Anterior cingulate cortex (tissue), 58 donors: Measurements from ENCODE around the gene CDH4.
A peak's percentile ranks its signal among the peaks of the same experiment; 100 is the strongest.

Experiments used
- DNase-seq, 58 donors: peaks; one replicate each; lab custom pipeline; 2025; lab: John Stamatoyannopoulos, UW

CDH4 gene

DNA sequence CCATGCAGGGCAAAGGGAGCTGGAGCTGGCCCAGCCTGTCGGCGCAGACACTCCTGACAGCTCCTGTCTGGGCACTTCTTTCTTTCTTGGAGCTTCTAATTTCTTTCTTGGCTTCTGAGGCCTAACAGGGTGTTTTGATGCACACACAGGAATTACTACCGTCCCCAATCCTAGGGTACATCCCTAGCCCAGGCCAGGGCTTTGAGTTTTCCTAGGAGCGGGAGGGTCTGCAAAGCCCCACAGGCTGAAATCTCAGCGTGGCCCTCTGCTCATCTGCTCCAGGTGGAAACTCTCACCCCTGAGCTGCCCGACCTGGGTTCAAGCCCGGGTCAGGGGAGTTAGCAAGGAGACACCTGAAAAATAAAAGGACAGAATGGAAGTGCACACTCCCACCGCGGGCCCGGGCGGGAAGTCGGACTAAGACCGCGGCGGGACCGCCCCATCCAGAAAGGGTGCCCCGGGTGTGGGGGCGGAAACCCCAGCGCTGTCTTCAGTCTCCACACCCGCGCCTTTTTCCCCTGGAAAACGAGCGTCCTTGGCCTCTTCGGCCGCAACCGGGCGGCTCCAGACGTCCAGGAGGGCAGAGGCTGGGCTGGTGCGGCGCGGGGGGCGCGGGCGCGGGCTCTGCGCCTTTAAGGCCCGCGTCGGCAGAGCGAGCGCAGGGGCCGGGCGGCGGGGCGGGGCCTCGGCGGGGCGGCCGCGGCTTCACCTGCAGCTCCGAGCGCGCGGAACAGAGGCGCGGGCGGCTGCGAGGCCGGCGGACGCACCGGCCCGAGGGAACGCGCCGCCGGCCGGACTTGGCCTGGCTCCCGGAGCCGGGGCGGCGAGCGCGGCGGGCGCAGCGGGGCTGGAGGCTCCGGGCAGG lies at the start of gene CDH4:
CDH4 (plus strand) TSS at position 733 of the 865 bp plus-strand sequence.
- peak in 8 of 58 donors; percentile 7 to 36 (median 14) for DNase-seq

DNA sequence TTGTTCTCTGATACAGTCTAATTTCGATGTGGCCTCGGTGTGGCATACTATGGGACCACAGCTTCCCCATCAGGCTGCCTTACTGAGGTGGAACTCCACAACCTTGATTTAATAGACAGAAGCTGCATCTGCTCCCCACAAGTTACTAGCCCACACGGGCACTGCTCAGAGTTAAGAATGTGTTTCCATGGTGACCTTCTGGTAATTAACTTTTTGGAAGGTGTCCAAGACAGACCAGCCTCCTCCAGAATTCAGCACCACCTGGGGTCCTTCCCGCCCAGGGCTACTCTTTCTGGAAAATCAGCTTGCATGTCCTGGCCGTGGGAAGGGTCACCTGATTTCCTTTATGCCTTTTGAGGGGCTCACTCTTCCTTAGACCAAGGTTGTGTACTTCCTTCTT lies 48.7 kb upstream of the CDH4 start:
- DNase-seq: peak in 4 of 58 donors; percentile 1 to 12 (median 4)

DNA sequence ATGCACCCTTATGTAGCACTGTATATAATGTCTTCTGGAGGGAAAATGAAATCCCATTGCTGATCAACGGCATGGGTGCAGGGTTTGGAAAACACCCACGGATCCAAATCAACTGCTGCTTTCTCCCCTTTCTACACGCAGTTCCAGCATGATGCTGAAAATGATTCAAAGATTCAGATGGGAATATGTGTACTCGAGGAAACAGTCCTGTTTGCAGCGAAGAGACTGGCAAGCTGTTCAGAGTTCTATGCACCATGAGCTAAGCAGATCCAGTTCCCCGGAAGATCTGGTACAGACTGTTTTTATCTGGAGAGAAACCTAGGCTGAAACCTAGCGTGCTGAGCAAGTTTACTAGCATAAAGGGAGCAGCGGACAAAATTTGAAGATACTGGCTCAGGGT lies 47.9 kb upstream of the CDH4 start:
- DNase-seq: peak in 19 of 58 donors; percentile 1 to 70 (median 24)

DNA sequence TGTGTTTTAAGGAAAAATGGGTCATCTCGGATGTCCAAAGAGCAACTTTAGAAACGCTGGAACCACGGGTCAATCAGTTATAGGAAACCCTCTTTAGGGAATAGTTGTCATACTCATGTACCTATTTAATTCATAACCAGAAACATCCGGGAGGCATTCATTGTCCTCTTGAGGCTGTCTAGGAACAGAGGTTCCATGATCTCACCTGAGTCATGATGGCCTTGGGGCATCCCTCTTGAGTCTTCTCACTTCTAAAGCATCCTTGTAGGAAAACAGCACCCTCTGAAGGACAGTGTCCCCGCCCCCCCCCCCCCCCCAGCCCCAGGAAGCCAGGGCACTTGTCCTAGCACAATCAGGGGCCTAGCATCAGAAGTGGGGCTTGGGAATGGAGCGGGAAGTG lies 46.3 kb upstream of the CDH4 start:
- DNase-seq: no peak

DNA sequence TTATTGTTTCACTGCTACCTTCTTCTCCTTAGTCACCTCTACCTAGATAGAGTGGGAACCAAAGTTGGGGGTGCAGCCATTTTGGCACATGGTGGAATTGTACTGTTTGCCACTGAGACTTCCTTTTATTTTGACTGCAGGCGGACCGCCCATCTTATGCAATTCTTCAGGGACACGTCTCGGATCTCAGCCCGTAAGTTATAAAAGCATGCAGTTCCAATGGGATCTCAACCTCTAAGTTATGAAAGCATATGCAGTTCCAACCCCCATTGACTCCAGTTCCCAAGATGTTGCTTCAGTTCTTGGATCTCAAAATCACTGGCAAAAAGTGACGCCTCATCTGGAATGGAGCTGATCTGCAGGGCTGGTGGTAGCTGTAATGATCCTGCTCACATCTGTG lies 41.2 kb upstream of the CDH4 start:
- DNase-seq: no peak

DNA sequence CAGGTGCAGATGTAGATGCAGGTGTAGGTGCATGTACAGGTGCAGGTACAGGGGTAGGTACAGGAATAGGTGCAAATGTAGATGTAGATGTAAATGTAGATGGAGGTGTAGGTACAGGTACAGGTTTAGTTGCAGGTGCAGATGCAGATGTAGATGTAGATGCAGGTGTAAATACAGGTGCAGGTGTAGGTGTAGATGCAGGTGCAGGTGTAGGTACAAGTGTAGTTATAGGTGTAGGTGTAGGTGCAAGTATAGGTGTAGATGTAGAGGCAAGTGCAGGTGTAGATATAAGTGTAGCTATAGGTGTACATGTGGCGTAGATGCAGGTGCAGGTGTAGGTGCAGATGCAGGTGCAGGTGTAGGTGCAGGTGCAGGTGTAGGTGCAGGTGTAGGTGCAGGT lies 34.2 kb upstream of the CDH4 start:
- DNase-seq: no peak

DNA sequence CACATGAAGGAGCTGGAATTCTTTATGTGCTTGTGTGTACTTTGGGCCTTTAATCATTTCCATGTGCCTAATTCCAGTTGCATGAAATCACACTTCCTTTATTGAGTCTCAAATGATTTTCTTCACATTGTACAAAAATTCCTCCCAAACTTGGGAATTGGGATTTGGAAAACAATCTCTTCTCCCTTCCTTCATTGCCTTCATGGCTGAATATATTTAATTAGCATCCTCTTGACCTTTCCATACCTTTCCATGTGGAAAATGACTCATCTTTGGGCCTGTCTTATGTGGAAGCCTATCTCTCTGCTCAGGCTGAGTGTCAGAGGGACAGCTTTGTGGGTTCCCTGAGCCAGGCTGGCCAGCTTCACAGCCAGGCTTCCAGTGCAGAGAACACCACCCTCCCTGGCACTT lies 33.0 kb upstream of the CDH4 start:
- no peak for DNase-seq

DNA sequence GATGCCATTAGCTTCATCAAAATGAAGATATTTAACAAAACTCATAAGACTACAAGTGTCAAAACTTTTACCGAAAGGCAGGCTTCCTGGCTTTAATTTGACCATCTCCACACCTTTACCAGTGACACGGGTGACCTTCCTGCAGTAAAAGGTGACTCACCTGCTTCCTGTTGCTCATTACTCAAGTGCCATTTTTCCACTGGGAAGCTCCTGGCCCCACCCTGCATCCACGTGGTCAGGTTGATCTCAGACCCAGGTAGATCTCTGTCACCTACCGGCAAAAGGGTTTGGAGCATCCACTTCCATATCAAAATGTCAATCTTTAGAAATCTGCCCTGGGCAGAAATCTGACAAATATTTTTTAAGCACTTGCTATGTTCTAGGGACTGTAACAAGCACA lies 31.9 kb upstream of the CDH4 start:
- DNase-seq: no peak

DNA sequence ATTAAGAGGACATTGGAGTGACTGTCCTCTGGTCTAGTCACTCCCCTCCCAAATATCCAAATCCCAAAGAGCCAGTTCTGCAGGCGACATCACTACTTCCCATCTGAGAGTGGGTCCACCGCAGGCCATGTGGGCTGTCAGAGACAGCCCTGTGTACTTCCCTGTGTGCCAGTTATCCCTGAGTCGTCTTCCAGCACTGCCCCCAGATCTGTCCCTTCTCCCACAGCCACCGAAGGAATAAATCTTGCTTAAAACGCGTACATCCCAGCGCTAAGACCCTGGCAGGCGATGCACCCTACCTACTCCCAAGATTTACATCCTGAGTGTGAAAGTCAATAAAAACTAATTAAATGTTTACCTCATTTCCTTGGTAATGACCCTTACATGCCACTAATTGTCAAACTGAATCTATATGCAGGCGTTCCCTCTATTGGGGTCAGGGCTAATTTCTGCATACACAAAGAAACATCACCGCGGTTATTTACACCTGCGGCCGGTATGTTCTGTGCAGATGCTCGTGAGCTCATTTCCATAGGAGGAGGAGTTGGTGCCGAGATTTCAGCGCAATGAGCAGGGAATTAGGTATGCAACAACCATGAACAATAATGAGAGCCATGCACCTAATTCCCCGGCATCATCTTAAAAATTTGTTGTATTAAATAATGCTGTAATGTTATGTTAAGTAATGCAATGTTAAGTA lies 31.3 kb upstream of the CDH4 start:
- DNase-seq: no peak

DNA sequence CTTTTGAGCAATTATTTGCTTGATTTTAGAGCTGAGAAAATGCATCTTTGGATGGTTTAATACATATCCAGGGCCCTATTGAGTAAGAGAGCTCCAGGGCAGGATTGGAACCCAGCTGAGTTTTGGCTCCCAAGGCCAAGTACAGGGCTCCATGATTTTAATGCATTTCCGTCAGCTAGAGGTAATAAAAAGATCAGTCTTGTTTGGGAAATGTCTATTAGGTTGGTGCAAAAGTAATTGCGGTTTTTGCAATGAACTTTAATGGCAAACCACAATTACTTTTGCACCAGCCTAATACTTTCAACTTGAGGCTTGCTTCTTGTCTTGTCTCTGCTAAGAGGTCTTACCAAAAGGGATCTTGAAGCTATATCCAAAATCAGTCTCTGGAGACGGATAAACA lies 29.4 kb upstream of the CDH4 start:
- DNase-seq: no peak

DNA sequence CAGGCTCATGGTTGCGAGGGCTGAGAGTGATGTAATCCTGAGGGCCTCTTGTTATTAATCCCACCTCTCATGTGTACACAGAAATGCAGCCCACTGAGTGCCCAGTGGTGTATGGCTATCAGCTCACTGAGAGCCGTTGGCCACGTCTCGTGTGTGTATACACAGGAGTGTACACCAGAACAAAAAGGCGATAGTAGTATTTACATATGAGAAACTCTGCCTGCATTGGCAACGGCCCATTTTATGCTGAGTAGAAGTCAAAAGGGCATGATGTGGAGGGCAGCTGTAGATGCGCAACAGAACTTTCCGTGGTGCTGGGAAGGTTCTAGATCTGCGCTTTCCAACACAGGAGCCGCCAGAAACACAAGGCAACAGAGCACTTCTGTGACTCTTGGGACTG lies 28.9 kb upstream of the CDH4 start:
- DNase-seq: no peak

DNA sequence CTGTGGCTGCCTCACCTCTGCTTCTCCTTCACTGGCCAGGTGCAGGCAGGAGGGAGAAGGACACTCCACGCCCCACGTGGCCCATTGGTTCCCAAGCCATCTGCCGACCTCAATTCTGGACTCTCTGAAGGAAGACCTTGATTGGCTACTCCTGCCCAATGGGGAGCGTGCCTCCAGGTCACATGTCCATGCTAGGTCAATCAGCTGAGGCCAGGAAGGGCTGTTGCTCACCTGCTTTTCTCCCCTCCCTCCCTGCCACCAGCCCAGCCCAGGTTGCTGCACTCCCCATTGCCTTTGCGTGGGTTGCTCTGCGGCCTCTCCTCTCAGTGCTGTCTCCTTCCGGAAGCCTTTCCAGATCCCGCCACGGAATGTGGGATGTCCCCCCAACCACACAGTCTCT lies 21.9 kb upstream of the CDH4 start:
- no peak for DNase-seq

DNA sequence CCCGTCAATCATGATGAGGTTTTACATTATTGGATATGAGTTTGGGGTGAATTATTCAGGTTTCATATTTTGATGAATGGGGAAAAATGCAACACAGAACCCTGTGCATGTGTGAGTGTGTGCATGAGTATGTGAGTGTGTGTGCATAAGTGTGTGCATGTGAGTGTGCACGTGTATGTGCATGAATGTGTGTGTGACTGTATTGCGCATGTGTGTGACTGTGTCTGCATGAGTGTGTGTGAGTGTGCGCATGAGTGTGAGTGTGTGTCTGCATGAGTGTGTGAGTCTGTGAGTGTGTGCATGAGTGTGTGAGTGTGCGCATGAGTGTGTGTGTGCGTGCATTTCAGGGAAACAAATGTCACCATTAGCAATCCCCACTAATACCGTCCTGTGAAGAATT lies 18.5 kb upstream of the CDH4 start:
- DNase-seq: no peak

DNA sequence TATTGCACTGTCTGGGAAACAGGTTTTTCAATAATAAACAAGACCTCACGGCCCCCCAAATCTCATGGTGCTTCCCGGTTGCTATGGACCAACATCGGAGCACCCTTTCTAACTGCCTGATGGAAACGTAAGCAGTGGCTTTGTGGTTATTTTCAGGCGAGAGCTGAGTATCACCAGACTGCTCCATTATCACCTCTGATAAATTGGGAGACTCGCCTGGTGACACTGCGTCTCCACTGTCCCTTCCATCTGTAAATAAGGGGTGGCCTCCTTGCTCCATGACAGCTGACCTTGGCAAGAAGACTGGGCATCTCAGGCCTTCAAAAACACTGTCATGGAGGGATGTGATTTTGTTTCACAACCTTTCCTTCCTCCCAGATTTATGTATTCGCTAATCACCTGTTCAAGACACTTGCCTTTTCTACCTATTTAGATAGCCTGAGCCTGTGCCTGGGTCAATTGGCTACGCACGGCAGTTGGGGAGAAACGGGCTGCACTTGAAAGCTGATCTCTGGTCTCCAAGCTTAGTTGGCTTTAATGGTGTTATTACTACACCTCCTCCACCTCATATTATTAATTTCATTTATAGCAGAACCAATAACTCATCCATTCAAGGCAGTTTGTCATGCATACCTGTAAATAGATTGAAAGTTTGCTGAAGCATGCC lies 17.7 kb upstream of the CDH4 start:
- DNase-seq: no peak

DNA sequence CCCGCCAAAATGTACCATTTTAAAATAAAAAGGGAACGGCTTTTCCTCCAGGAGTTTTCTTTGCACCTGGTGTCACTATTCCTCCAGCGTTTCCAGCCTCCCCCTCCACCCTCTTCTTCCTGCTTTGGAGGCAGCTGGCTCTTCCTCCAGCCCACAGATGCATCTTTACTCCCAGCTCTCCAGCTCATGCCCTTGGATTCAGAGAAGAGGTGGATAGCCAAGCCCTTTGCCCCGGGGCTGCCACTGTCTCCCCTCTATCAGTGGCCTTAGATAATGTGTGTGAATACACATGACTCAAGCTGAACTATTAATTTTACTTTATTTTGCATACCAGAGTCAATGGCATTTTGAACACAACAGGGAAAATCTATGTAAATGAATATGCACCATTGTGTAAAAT lies 15.3 kb upstream of the CDH4 start:
- DNase-seq: no peak

DNA sequence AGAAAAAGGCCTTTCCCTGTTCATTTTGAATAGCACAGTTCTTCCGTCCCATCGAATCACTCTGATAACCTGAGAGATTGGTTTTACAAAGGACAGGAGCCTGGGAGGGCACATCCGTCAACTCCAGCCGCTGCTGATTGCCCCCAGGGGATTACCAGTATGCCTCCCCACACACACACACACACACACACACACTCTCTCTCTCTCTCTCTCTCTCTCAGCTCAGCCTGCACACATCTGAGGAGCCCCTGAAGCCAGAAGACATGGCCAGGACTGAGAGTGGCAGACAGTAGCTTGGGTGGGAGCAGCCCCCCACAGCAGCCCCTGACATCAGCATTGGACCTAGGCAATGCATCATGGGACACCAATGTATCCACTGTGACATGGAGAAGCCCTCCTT lies 13.2 kb upstream of the CDH4 start:
- no peak for DNase-seq

DNA sequence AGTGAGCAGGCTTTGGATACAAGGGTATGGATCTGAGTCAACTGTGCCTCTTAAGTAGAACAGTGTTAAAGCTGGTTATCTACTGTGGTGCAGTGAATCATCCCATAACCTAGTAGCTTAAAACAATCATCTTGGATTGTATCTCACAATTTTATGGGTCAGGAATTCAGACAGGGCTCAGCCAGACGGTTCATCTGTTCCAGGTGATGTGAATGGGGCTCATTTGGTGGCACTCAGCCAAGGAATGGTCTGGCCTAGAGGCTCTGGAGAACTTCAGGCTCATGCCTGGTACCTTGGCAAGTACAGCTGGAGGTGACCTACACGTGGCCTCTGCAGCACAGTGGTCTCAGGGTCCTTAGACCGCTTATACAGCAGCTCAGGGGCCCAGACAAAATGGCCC lies 11.2 kb upstream of the CDH4 start:
- no peak for DNase-seq

DNA sequence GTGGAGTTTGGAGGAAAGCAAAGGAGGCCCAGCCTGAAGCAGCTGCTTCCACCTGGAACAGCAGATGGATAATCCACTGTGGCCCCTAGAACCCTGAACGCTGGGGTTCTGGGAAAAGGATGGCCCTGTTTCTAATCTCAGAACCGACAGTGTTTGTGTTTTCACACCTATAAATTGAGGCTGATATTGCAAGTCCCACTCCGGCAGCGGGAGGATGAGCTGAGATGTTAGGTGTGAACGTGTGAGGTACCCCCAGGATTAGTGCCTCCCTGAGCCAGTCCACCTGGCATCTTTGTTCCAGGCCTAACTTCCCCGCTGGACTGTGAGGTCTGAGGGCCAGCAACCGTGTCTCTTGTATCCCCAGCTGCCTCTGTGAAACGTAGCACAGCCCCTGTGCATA lies 7.8 kb upstream of the CDH4 start:
- DNase-seq: no peak

DNA sequence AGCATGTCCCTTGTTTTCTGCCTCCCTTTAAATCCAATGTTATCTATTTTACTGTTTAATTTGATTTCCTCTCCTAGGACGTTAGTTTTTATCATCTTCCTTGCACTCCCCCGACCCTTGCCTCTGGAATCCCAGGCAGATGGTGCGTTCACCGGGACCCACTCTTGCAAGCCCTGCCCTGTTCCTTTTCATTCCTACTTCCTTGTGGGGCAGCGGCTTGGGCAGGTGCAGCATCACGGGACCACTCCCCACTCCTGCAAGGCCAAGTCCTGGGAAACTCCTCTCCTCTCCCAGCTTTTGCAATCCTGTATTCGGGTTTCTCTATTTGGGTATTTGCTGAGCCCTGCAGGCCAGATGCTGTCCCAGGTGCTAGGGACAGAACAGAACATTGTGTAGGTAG lies 5.8 kb upstream of the CDH4 start:
- DNase-seq: no peak

DNA sequence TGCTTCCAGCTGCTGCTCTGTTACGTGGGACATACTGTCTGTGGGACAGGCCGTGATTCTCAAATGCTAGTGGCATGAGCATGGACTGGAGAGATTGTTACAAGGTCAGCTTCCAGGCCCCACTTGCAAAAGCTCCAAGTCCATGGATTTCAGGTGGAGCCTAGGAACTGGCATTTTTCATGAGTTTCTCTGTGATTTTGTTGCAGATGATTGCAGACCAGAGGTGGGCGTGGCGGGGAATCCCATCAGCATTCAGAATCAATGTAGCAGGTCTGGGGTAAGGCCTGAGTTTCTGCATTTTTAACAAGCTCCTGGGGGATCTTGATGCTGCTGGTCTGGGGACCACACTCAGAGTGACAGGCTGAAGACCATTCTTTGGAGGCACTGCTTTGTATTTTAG lies 2.4 kb upstream of the CDH4 start:
- DNase-seq: no peak

DNA sequence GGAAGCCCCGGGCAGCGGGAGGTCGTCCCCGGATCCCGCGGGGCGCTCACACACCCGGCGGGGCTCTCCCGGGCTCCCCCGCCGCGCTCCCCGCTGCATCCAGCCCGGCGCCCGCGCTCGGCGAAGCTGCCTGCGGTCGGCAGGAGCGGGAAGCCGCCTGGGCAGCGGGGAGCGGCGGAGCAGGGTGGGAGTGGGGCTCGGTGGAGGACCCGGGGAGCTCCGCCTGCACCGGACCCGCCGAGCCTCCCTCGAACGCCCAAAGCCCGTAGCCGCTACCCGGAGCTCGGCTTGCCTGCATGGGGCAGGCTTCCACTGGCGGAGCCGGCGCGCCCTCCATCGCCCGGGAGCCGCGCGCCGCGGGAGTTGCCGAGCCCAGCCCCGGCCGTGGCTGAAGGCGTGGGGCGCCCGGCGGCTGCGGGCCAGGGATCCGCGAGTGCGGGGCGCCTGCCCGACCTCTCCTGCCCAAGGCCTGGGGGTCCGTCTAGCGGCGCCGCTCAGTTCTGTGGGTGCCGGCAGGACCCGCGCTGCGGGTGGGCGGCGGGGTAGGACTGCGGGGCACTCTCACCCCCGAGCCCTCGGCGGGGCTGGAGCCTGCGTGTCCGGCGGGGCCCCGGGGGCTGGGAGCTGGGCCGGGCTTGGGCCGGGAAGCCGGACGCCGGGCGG lies 671 bp downstream of the CDH4 start:
- peak in 18 of 58 donors; percentile 12 to 46 (median 28) for DNase-seq
